ENCODE results near the gene OR1D5. TPM values are rescaled to one million over a fixed set of nuclear protein-coding genes. Genes with fewer than 3 reads are reported as not detected.
"Not testable (repeated sequence)": the region's sequence is repeated elsewhere in the genome, so short reads cannot be mapped to it uniquely, and the experiment has no call there.

The OR1D5 gene, protein sequence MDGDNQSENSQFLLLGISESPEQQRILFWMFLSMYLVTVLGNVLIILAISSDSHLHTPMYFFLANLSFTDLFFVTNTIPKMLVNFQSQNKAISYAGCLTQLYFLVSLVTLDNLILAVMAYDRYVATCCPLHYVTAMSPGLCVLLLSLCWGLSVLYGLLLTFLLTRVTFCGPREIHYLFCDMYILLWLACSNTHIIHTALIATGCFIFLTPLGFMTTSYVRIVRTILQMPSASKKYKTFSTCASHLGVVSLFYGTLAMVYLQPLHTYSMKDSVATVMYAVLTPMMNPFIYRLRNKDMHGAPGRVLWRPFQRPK
- polyA plus RNA-seq (2013, experiment 1 of 2): not detected
- polyA plus RNA-seq (2013, experiment 2 of 2): not detected

DNA sequence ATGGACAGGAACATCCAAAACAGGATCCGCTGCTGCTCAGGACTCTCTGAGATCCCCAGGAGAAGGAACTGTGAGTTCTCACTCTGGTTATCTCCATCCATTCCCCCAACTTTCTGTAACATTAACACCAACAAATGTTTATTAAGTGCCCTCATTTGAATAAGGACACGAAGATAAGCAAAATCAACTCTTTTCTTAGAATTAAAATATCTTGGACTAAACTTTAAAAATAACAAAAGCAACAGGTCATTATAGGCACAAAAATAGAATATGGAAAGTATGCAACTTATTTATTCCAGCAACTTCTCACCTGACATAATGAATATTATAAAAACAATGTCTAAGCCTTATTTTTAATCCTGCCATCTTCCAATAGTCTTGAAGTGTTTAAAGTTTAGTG, at the start of gene OR1D5:
TSS of gene OR1D5 (minus strand) at position 101 of the 400 bp plus-strand sequence. CDS start at position 101, 0 bp downstream.
- not testable (repeated sequence) for H3K18ac ChIP-seq (ENCODE audit: low read length); H4K8ac ChIP-seq (ENCODE audit: low read depth, low read length); H3K4me3 ChIP-seq (ENCODE audit: low read length); H4K5ac ChIP-seq (ENCODE audit: low read length); H3K27me3 ChIP-seq (ENCODE audit: insufficient read depth, low read length, poor library complexity); H3K4me2 ChIP-seq (ENCODE audit: low read length); H3K23ac ChIP-seq (ENCODE audit: low read length); H3K9ac ChIP-seq (ENCODE audit: low read length); H3K36me3 ChIP-seq (ENCODE audit: control insufficient read depth, insufficient read depth, low read length); H3K79me2 ChIP-seq (ENCODE audit: control insufficient read depth, insufficient read depth, low read length); H2BK120ac ChIP-seq (ENCODE audit: low read depth, low read length); H3K4me1 ChIP-seq (ENCODE audit: control insufficient read depth, low read depth, low read length); DNase-seq; H3K56ac ChIP-seq (ENCODE audit: low read length); H3K79me1 ChIP-seq (ENCODE audit: low read length); H3K4ac ChIP-seq (ENCODE audit: low read depth, low read length); H2BK15ac ChIP-seq (replicated peaks; ENCODE audit: low read depth); H3K27ac ChIP-seq (ENCODE audit: low read depth, low read length); H2AK5ac ChIP-seq (ENCODE audit: low read length); H2BK5ac ChIP-seq (ENCODE audit: low read length)
- WGBS (ENCODE audit: extremely low coverage, insufficient coverage, low lambda C conversion rate): no CpG with 5 or more reads among the region's 2 CpGs

GRCh38 chr17:3104322-3104721, 40.9 kb upstream of the OR1D5 start, which contains the start of gene OR1D2:
Gene OR1D2, minus strand, starts transcription at chr17:3104422. Its CDS starts 11,426 bp downstream, at chr17:3092996.
- Histone ChIP-seq H3K36me3 (ENCODE audit: control insufficient read depth, insufficient read depth, low read length) (no peaks in the 10 kb centered on the region), H4K5ac (ENCODE audit: low read length) (no peak within 1 kb of the TSS), H3K18ac (ENCODE audit: low read length) (no peak within 1 kb of the TSS), H3K4me2 (ENCODE audit: low read length) (no peak within 1 kb of the TSS), H3K4me3 (ENCODE audit: low read length) (no peak within 1 kb of the TSS), H3K23ac (ENCODE audit: low read length) (no peak within 1 kb of the TSS), H2BK5ac (ENCODE audit: low read length) (no peak within 1 kb of the TSS), H3K79me2 (ENCODE audit: control insufficient read depth, insufficient read depth, low read length) (no peaks in the 10 kb centered on the region), H2BK15ac (replicated peaks; ENCODE audit: low read depth) (no peak within 1 kb of the TSS), H3K27me3 (ENCODE audit: insufficient read depth, low read length, poor library complexity) (no peaks in the 10 kb centered on the region), H3K9ac (ENCODE audit: low read length) (no peak within 1 kb of the TSS), H2AK5ac (ENCODE audit: low read length) (no peak within 1 kb of the TSS), H3K56ac (ENCODE audit: low read length) (no peak within 1 kb of the TSS), H2BK120ac (ENCODE audit: low read depth, low read length) (no peak within 1 kb of the TSS), H3K4me1 (ENCODE audit: control insufficient read depth, low read depth, low read length) (no peaks in the 10 kb centered on the region), H3K4ac (ENCODE audit: low read depth, low read length) (no peak within 1 kb of the TSS), H3K79me1 (ENCODE audit: low read length) (no peaks in the 10 kb centered on the region), H4K8ac (ENCODE audit: low read depth, low read length) (no peak within 1 kb of the TSS), H3K27ac (ENCODE audit: low read depth, low read length) (no peak within 1 kb of the TSS)
- no peak for DNase-seq
- no CpG with 5 or more reads among the region's 3 CpGs for WGBS (ENCODE audit: extremely low coverage, insufficient coverage, low lambda C conversion rate)

DNA sequence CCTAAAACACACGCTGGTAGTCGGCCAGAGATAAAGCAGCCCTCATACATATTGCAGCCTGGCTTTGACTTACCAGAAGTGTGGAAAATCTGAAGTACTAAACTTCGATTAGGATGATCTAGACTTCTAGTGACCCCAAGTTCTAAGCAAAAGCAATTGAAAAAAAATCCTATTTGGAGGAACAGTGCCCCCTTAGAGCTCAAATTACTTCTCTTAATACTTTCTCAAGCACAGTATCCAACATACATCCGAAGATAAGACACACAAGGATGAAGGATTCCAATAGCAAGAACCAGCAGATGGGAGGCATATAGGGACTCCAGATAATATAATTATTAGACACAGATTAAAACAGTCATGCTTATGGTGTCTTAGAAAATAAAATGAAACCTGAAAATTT, 10.4 kb upstream of the OR1D5 start:
- not testable (repeated sequence) for H2BK5ac ChIP-seq (ENCODE audit: low read length); H3K9ac ChIP-seq (ENCODE audit: low read length); H3K27me3 ChIP-seq (ENCODE audit: insufficient read depth, low read length, poor library complexity); H2BK120ac ChIP-seq (ENCODE audit: low read depth, low read length); H2AK5ac ChIP-seq (ENCODE audit: low read length); H3K79me2 ChIP-seq (ENCODE audit: control insufficient read depth, insufficient read depth, low read length); H3K4me1 ChIP-seq (ENCODE audit: control insufficient read depth, low read depth, low read length); H3K4me3 ChIP-seq (ENCODE audit: low read length); H3K23ac ChIP-seq (ENCODE audit: low read length); H3K4ac ChIP-seq (ENCODE audit: low read depth, low read length); H3K79me1 ChIP-seq (ENCODE audit: low read length); H3K36me3 ChIP-seq (ENCODE audit: control insufficient read depth, insufficient read depth, low read length); H3K27ac ChIP-seq (ENCODE audit: low read depth, low read length); H4K5ac ChIP-seq (ENCODE audit: low read length); DNase-seq; H2BK15ac ChIP-seq (replicated peaks; ENCODE audit: low read depth); H3K4me2 ChIP-seq (ENCODE audit: low read length); H4K8ac ChIP-seq (ENCODE audit: low read depth, low read length); H3K18ac ChIP-seq (ENCODE audit: low read length); H3K56ac ChIP-seq (ENCODE audit: low read length)
- no CpG with 5 or more reads among the region's 4 CpGs for WGBS (ENCODE audit: extremely low coverage, insufficient coverage, low lambda C conversion rate)

GRCh38 chr17:3065192-3065591, 1.8 kb upstream of the OR1D5 start:
- not testable (repeated sequence) for H3K36me3 ChIP-seq (ENCODE audit: control insufficient read depth, insufficient read depth, low read length); H2BK120ac ChIP-seq (ENCODE audit: low read depth, low read length); H2AK5ac ChIP-seq (ENCODE audit: low read length); H3K4me2 ChIP-seq (ENCODE audit: low read length); H2BK15ac ChIP-seq (replicated peaks; ENCODE audit: low read depth); H3K79me1 ChIP-seq (ENCODE audit: low read length); H3K27me3 ChIP-seq (ENCODE audit: insufficient read depth, low read length, poor library complexity); H4K5ac ChIP-seq (ENCODE audit: low read length); DNase-seq; H3K18ac ChIP-seq (ENCODE audit: low read length); H3K4me3 ChIP-seq (ENCODE audit: low read length); H2BK5ac ChIP-seq (ENCODE audit: low read length); H4K8ac ChIP-seq (ENCODE audit: low read depth, low read length); H3K56ac ChIP-seq (ENCODE audit: low read length); H3K23ac ChIP-seq (ENCODE audit: low read length); H3K4me1 ChIP-seq (ENCODE audit: control insufficient read depth, low read depth, low read length); H3K9ac ChIP-seq (ENCODE audit: low read length); H3K79me2 ChIP-seq (ENCODE audit: control insufficient read depth, insufficient read depth, low read length); H3K4ac ChIP-seq (ENCODE audit: low read depth, low read length); H3K27ac ChIP-seq (ENCODE audit: low read depth, low read length)
- no CpG with 5 or more reads among the region's 1 CpG for WGBS (ENCODE audit: extremely low coverage, insufficient coverage, low lambda C conversion rate)

GRCh38 chr17:3062824-3063377, 506 bp downstream of the OR1D5 start:
- WGBS (ENCODE audit: extremely low coverage, insufficient coverage, low lambda C conversion rate): no CpG with 5 or more reads among the region's 8 CpGs
- H3K79me1 ChIP-seq (ENCODE audit: low read length): not testable (repeated sequence)

More at GRCh38 chr17:3062824-3063377, 506 bp downstream of the OR1D5 start:
- not testable (repeated sequence) for H3K4me3 ChIP-seq (ENCODE audit: low read length); H3K4ac ChIP-seq (ENCODE audit: low read depth, low read length); H4K8ac ChIP-seq (ENCODE audit: low read depth, low read length); H3K4me2 ChIP-seq (ENCODE audit: low read length); H3K36me3 ChIP-seq (ENCODE audit: control insufficient read depth, insufficient read depth, low read length); H3K9ac ChIP-seq (ENCODE audit: low read length); H2AK5ac ChIP-seq (ENCODE audit: low read length); H3K56ac ChIP-seq (ENCODE audit: low read length); H2BK5ac ChIP-seq (ENCODE audit: low read length); H3K23ac ChIP-seq (ENCODE audit: low read length); H3K27me3 ChIP-seq (ENCODE audit: insufficient read depth, low read length, poor library complexity); H3K27ac ChIP-seq (ENCODE audit: low read depth, low read length); H3K18ac ChIP-seq (ENCODE audit: low read length); H2BK120ac ChIP-seq (ENCODE audit: low read depth, low read length); H4K5ac ChIP-seq (ENCODE audit: low read length); H3K79me2 ChIP-seq (ENCODE audit: control insufficient read depth, insufficient read depth, low read length); DNase-seq; H3K4me1 ChIP-seq (ENCODE audit: control insufficient read depth, low read depth, low read length); H2BK15ac ChIP-seq (replicated peaks; ENCODE audit: low read depth)

Measured in mesendoderm (in vitro differentiated cells).